ENCODE data around the gene MTRF1.
"Not testable (repeated sequence)": the region's sequence is repeated elsewhere in the genome, so short reads cannot be mapped to it uniquely, and the experiment has no call there.

Gene MTRF1

DNA sequence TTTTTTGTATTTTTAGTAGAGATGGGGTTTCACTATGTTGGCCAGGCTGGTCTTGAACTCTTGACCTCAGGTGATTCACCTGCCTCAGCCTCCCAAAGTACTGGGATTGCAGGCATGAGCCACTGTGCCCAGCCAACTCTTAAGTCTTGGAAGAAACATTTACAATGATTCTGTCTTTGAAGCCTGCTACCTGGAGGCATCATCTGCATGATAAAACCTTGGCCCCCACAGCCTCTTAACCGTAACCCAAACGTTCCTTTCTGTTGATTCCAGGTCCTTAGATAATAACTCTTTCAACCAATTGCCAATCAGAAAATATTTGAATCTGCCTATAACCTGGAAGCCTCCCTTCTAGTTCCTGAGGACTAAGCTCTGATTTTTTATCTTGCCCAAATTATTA is 15.8 kb upstream of the MTRF1 start:
- FAIRE-seq: not testable (repeated sequence)

DNA sequence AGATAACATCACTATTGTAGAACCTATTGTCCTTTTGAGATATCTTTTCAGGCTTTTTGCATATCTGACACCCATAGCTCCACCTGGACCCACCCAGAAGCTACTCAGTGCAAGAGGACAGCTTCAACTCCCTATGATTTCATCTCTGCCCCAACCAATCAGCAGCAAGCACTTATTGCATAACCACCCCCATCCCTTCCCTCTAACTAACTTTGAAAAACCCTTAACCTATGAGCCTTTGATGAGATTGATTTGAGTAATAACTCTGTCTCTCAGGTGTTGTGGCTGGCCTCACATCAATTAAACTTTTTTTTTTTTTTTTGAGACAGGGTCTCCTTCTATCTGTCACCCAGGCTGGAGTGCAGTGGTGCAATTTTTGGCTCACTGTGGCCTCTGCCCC is 13.4 kb upstream of the MTRF1 start:
- no peak for FAIRE-seq

DNA sequence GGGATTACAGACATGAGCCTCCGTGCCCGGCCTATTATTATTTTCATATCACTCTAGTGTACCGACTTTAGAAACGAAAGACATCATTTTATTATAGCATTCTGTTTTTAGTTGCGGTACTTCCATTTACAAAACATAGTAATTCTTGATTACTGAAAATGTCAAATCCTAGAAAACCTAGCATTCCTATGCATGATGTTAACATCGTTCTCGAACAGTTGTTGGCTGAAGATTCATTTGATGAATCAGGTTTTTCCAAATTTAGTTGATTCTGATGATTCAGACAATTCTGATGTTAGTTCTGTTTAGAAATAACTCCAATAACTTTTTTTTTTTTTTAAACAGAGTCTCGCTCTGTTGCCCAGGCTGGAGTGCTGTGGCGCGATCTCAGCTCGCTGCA is 11.5 kb upstream of the MTRF1 start:
- no peak for FAIRE-seq

DNA sequence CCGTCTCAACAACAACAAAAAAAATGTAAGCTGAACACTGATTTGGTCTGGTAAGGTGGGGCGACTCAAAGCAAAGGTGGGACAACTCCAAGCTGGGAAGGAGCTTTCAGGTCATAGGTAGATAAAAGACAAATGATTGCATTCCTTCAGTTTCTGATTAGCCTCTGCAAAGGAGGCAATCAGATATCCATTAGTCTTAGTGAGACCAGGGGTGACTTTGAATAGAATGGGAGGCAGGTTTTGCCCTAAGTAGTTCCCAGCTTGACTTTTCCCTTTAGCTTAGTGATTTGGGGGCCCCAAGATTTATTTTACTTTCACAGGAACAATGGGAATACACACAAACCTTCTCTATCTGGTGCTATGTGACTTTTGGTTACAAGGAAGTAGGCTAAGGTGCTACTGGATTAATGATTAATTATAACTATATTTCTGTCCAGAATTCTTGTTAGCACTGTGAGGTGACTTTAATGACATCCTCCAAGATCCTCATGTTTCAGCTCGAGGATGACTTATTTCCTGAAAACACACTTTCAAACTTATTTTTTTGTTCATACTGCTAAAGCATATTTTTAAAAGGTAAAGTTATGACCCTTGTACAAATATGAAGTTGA is 10.6 kb upstream of the MTRF1 start:
- FAIRE-seq: no peak

DNA sequence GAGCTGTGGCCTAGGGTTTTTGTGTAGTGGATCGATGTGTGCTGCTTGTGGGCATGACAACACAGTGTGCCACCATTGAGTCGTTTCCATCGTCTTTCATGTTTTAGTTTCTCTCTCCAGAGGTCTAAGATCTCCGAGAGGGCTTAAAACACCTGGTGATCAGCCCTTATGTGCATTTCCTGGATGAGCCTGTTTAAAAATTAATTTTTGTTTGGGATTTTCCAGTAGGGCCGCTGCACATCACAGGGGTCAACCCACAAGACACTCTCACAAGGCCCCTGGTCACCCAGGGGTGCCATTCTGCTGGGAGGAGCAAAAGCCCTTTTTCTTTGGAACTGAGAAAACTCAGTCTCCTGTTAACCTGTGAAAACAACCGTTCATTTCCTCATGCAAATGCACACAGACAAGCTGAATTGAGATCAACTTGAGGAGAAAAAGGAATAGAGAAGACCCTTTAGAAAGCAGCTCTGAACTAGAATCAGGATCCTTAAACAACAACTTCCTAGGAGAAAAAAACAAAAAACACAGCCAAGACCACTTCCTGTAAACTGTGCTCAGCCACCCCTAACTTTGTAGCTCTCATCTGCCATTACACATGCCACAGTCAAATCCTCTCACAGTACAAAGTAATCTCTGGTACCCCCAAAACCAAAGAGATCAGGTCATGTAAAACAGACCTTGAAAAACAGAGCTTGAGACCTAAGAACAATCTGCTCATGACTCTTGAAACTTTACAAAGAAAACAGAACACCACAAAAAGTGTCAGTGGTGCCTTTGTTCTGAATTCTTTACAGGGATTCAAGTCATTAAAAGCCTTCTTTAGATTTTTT is 8.3 kb upstream of the MTRF1 start:
- no peak for FAIRE-seq

DNA sequence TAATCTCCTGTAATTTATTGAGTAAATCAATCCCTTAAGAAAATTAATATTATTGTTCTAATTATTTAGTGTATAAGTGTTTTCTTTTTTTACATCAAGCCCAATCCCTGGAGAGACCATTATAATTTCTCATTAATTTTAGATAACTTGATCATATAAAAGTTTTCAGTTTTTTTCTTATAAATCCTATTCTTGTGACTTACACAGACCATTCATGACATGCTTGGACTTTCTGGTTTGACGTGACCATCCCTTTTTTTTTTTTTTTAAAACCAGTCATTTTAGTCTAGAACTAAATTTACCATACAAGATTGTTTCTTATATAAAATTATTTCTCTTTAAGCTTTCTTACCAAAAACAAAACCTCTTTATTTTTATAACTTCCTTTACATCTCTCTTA is 5.4 kb upstream of the MTRF1 start:
- FAIRE-seq: peak; percentile 91

DNA sequence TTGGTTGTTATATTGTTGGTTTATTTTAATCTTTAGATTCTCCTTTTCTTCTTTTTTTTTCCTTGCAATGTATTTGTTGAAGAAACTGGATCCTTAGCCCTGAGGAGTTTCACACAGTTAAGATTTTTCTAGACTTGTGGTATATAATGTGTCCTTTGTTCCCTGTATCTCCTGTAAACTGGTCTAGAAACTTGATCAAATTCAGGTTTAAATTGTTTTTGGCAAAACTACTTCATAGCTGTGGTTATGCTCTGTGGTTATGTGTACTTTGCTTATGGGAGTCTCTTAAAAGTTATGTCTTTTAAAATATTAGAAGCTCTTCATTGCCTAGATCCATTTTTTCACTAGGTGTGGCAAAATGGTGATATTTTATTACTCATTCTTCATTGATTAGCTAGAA is 3.7 kb upstream of the MTRF1 start:
- FAIRE-seq: no peak

DNA sequence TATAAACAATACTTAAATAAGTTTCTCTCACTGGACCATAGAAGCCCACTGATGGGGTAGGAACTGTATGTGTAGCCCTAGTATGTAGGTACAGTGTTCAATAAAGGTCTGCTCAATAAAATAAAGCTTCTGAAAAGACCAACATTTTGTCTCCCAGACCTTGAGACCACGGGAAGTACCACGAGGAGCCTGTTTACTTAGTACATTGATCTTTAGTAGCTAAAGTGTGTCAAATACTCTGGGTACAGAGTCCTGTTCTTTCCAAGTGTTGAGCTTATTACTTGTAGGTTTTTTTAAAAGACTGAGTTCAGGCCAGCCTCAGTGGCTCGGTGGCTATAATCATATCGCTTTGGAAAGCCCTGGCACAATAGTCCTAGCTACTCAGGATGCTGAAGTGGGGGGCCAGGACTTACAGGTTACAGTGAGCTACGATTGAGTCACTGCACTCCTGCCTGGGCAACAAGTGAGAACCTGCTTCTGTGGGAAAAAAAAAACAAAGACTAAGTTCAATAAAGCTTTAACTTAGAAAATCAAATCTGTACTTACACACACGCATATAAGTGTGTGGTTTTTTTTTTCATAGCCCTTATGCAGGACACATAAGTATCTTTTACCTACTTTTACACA is 3.4 kb downstream of the MTRF1 start:
- no peak for FAIRE-seq

DNA sequence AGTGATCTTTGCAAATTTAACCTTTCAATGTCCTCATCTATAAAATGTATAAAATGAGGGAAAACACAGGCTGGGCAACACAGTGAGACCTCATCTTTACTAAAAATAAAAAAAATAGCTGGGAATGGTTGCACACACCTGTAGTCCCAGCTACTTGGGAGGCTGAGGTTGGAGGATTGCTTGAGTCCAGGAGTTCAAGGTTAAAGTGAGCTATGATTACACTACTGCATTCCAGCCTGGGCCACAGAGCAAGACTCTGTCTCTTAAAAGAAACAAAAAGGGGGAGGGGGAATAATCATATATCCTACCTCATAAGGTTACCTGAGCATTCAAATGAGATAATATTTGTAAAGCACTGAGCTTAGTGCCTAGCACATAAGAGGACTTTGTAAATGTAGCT is 5.8 kb downstream of the MTRF1 start:
- FAIRE-seq: no peak

DNA sequence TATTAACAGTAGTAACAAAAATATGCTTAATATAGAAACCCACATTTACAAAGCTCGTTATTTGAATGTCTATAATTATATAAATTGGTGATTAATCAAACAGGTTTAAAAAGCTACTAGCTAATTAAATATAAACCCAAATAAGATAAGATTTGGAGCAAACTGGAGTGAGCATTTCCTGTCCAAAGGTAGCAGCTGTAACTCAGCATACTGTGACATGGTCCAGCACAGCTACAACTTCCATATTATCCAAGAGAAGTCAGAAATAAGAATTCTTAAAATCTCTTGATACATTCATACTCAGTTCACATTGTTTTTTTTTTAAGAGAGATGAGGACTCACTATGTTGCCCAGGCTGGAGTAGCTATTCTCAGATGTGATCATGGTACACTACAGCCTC is 8.5 kb downstream of the MTRF1 start:
- FAIRE-seq: no peak

DNA sequence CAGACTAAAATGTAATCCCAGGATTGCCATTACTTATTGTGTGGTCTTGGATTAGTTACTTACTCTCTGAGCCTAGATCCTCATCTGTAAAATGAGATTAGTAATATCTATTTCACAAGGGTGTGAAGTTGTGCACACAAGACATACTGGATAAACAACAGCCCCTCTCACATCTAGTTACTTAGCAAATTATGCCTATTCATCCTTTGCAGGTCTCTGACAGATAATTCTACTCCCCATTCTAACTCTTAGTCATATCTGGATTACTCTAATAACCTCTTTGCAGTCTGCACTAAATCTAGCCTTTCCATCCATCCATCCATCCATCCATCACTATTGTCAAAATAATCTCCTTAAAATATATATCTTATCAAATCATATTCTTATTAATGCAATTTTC is 12.4 kb downstream of the MTRF1 start:
- no peak for FAIRE-seq

DNA sequence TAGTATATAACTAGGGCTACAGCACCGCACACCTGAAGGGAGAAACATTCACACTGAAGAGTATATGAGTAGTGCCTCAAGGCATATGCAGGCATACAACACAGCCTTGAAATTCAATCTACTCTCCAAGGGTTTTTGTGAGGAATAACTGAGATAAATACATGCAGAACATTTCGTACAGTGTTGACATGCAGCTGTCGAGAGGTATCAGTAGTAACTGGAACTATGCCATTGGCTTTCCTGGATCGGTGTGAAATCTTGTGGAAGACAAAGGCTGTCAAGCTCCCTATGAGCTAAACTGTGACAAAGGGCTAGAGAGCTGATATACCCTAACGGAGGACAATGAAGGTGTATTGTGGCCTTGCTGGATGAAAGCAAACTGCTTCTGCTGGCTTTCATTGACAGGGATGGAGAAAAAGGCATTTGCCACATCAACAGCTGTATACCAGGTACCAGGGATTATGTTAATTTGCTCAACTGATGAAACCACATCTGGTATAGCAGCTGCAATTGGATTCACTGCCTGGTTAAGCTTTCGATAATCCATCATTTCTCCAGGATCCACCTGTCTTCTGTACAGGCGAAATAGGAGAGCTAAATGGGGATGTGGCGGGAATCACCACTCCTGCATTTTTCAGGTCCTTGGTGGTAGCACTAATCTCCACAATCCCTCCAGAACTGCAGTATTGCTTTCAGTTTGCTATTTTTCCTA is 16.3 kb downstream of the MTRF1 start:
- FAIRE-seq: no peak

DNA sequence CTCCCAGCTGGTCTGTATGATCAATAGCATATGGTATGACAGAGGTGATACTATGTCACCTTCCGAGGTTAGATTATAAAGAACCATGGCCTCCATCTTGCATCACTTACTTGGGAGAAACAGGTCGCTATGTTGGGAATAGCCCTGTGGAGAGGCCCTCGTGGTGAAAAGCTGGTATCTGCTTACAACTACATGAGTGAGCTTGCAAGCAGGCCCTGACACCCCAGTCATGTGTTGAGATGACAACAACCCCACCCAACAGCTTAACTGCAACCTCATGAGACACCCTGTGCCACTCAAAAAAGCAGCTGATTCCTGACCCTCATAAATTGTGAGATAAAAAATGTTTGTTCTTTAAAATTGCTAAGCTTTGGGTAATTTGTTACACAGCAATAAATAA is 18.8 kb downstream of the MTRF1 start:
- FAIRE-seq: no peak

DNA sequence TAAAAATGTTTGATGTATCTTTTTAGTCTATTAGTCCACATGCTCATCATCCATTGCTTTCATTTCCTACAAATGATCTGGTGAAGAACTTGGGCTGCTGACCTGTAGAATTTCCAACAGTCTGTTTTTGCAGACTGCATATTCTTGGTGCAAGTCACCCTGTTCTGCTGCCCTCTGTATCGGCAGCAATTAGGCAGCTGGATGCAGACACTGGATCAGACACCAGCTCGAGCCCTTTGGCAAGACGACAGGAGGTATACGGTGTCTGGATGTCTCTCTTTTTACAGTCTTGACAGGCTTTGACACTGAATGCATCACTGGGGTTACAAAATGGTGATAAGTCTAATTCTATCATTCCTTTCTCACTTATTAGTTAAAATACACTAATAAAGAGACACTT is 21.8 kb downstream of the MTRF1 start:
- no peak for FAIRE-seq

DNA sequence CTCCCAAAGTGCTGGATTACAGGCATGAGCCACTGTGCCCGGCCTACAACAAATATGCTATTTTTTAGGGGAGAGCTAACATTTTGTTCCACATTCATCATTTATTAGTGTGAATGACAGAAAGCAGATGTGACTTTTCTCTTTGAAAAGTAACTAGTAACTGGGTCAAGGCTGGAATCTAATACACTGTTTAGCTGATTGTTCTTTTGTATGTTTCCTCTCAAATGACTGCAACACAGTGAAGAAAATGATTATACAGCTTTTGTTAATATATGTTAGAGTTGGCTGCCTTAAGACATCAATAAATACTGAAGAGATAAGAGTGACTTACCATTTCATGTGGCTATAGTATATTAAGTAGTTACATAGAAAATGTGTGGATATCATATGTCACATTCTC is 27.0 kb downstream of the MTRF1 start:
- no peak for FAIRE-seq

DNA sequence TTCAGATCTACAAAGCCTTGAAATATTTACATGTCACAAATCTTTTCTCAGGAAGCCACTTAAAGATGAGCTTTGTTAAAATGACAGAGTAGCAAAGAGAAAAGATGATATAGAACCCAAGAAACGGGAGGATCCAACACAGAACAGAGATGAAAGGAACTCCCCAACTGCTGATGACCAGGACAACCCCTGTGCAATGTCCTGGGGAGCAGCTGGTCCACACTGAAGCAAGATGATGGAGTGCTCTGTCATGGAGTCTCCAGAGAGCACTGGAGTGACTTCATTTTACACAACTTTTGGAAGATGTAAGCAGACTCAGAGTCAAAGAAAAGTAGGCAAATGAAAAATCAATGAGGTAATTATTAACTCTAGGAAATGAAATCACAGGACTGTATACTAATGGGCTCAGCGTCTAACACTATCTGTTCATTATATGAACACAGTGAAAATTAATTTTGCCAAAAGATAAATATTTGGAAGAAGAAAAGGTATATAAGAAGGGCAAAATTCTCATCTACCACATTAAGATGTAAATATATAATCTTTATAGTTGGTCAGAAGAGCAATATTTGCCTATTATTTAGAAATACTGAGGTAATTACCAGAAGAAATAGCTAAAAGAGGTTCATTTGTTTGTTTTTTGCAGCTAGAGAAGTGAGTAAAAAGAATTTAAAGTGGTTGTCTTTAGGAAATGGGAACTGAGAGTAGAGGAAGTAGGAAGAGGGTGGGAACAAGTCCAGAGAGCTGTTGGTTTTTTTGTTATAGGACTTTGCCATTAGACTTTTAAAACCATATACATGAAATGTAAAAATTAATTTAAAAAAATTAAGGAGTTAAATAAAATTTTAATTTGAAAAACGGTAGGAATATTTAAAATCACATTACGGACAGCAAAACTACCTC is 30.5 kb downstream of the MTRF1 start:
- no peak for FAIRE-seq

DNA sequence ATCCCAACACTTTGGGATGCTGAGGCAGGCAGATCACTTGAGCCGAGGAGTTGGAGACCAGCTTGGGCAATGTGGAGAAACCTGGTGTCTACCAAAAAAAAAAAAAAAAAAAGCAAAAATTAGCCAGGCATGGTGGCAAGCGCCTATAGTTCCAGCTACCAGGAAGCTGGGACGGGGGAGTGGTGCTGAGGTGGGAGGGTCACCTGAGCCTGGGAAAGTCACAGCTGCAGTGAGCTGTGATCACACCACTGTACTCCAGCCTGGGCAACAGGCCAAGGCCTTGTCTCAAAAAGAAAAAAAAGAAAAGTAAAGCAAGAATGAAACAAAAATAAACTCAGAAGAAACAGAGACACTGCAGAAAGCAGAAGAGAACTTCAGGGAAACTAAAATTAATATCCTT is 31.6 kb downstream of the MTRF1 start:
- FAIRE-seq: no peak

DNA sequence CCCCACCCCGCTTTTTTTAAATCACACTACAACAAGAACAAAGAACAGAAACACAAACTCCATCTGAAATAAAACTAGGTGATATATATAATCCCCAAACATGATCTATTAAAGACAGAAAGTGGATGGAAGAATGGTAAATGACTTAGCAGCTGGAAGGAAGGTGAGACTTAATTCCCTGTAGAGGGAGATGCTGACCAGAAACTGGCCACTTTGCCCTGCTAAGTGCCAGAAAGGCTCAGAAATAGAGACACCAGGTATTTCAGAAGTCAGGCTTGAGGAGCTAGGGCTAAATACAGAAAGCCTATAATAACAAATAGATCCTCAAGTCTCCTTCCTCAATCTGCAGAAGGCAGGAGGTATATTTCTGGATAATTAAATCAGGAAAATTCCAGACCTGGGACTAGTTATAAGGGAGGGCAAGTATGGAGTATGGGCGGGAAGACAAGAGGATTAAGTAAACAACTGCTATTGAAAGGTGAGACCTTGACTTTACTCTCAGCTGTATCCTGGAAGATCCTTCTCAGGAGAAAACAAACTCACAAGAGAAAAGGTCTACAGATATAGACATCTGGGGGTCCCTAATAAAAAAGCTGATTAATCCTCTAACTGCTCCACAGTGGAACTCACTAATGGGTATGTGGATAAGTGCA is 32.2 kb downstream of the MTRF1 start:
- no peak for FAIRE-seq

DNA sequence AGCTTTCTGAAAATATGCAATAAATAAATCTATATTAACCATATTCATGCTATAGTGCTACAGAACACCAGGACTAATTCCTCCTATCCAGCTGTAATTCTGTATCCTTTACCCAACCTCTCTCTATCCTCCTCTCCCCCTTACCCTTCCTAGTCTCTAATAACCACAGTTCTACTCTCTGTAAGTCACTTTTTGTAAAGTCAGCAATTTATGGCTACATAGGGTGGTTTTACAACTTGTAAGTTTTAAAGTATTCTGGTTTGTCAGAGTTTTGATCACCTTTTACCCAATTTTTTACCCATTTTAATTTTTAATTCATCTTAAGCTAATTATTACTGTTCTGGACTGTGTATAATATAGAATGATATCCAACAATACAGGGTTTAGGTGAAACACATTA is 34.0 kb downstream of the MTRF1 start:
- no peak for FAIRE-seq

DNA sequence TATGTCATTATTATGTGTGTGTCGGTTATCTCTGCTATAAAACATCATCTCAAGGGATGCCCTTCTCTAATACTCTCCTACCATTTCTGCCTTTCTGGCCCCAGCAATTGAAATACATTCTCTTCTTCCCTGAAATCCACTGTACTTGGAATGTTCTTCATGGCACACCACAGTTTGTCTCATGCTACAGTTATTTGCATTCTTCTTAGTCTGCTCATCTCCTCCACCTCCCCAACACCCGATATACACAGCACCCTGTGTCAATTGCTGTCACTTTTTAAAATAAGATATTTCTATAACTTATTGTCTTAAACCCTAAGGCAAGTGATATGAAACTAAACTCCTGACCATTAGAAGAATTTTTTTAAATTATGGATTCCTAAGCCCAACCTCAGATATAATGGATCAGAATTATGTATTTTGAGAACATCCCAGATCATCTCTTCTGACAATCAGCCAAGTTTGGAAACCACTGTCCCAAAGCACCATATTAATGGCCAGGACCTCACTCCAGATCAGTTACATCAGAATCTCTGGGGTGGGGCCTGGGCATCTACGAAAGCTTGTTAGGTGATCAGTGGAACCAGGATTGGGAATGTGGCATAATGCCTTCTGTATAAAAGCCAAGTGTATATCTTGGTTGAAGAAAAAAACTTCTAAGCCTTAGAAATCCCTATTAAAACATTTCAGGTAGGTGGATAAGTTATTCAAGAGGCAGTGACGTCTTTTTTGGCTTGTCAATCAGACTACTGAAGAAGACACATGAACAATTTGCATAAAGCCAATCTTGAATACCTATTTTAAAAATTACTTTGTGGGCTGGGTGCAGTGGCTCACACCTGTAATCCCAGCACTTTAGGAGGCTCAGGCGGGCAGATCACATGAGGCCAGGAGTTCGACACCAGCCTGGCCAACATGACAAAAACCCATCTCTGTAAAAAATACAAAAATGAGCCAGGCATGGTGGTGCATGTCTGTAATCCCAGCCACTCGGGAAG is 39.0 kb downstream of the MTRF1 start:
- FAIRE-seq: no peak
